IMR-90 (cell line): ENCODE measurements around the gene NAT14. TPM values are rescaled to one million over a fixed set of nuclear protein-coding genes. Genes with fewer than 3 reads are reported as not detected.

ENCODE experiments used
- ATAC-seq: fragments of 200-7000 bp; cut with Tn5 transposase; 2 replicates; pipeline ENCODE4 v1.9.1; 2020; ENCODE audit warnings: low read depth, mild to moderate bottlenecking, moderate library complexity
- BruUV-seq: library from RNA; stranded (reverse); fragments of 400-500 nt; replicated peaks from 2 replicates; lab custom pipeline; 2021; lab: Mats Ljungman, UMichigan
- CTCF ChIA-PET: fragments of 300-600 bp; formaldehyde crosslinking; extraction: SDS; loops from one replicate; lab custom pipeline; 2021; ENCODE audit warnings: antibody characterized with exemption; lab: Yijun Ruan, JAX
- POLR2A ChIA-PET: fragments of 300-600 bp; sonication (Branson Sonifier 250); formaldehyde crosslinking; loops from one replicate; lab custom pipeline; 2022; ENCODE audit warnings: antibody characterized with exemption; ENCODE audit not compliant: unreplicated experiment; lab: Charles Lee
- DNase-seq: peaks from one replicate; pipeline ENCODE4 v3.0.0; 2013
- H2AFZ ChIP-seq: replicated peaks from 2 replicates; pipeline ENCODE3; 2013; ENCODE audit warnings: low read length, mild to moderate bottlenecking; ENCODE audit not compliant: poor library complexity
- H2AK5ac ChIP-seq: 2 replicates; pipeline ENCODE4 v1.6.1; 2013; ENCODE audit warnings: low read depth, low read length, inconsistent platforms
- H2AK9ac ChIP-seq: replicated peaks from 2 replicates; pipeline ENCODE3; 2013; ENCODE audit warnings: mild to moderate bottlenecking, low read depth, low read length, moderate library complexity; ENCODE audit not compliant: poor library complexity
- H2BK120ac ChIP-seq: 2 replicates; pipeline ENCODE4 v1.6.1; 2013; ENCODE audit warnings: low read depth, low read length, inconsistent platforms
- H2BK15ac ChIP-seq: 3 replicates; pipeline ENCODE4 v1.6.1; 2013; ENCODE audit warnings: low read depth, low read length, inconsistent platforms
- H2BK20ac ChIP-seq: 2 replicates; pipeline ENCODE4 v1.6.1; 2013; ENCODE audit warnings: low read depth, mild to moderate bottlenecking, inconsistent platforms, low read length, moderate library complexity
- H2BK5ac ChIP-seq: 2 replicates; pipeline ENCODE4 v1.6.1; 2013; ENCODE audit warnings: mild to moderate bottlenecking, low read depth, low read length, inconsistent platforms; ENCODE audit not compliant: poor library complexity, severe bottlenecking
- H3K14ac ChIP-seq: replicated peaks from 2 replicates; pipeline ENCODE4 v1.6.1; 2013; ENCODE audit warnings: low read depth, low read length, inconsistent platforms
- H3K18ac ChIP-seq: 2 replicates; pipeline ENCODE4 v1.6.1; 2013; ENCODE audit warnings: low read depth, low read length, control low read depth
- H3K23ac ChIP-seq: 2 replicates; pipeline ENCODE4 v1.6.1; 2013; ENCODE audit warnings: low read depth, low read length, inconsistent platforms
- H3K27ac ChIP-seq: 2 replicates; pipeline ENCODE4 v1.5.1; 2013; ENCODE audit warnings: mild to moderate bottlenecking, control low read depth, low read length; ENCODE audit not compliant: insufficient read depth
- H3K27me3 ChIP-seq: 2 replicates; pipeline ENCODE4 v1.6.1; 2013; ENCODE audit warnings: low read length; ENCODE audit not compliant: control insufficient read depth, insufficient read depth
- H3K36me3 ChIP-seq: 2 replicates; pipeline ENCODE4 v1.6.1; 2013; ENCODE audit warnings: low read length, mixed read lengths; ENCODE audit not compliant: control insufficient read depth, insufficient read depth
- H3K4ac ChIP-seq: 2 replicates; pipeline ENCODE4 v1.6.1; 2013; ENCODE audit warnings: low read depth, low read length, inconsistent platforms
- H3K4me1 ChIP-seq: 2 replicates; pipeline ENCODE4 v1.6.1; 2013; ENCODE audit warnings: low read length, mixed read lengths; ENCODE audit not compliant: control insufficient read depth, insufficient read depth
- H3K4me2 ChIP-seq: 2 replicates; pipeline ENCODE4 v1.6.1; 2013; ENCODE audit warnings: low read depth, mild to moderate bottlenecking, control low read depth, low read length, moderate library complexity
- H3K4me3 ChIP-seq: 2 replicates; pipeline ENCODE4 v1.5.1; 2013; ENCODE audit warnings: low read depth, mild to moderate bottlenecking, control low read depth, low read length, moderate library complexity; ENCODE audit not compliant: insufficient read depth
- H3K56ac ChIP-seq: 2 replicates; pipeline ENCODE4 v1.6.1; 2013; ENCODE audit warnings: low read length, inconsistent platforms; ENCODE audit not compliant: insufficient read depth; ENCODE audit errors: extremely low read depth
- H3K79me1 ChIP-seq, 2 experiments: 2 replicates each; pipeline ENCODE4 v1.6.1; 2013; ENCODE audit warnings: low read length in 2 of 2, inconsistent platforms in 1 of 2, low read depth in 1 of 2
- H3K9ac ChIP-seq: 2 replicates; pipeline ENCODE4 v1.6.1; 2013; ENCODE audit warnings: low read depth, low read length, control low read depth
- H3K9me1 ChIP-seq: 2 replicates; pipeline ENCODE4 v1.6.1; 2013; ENCODE audit warnings: low read length, inconsistent platforms; ENCODE audit not compliant: insufficient read depth
- H3K9me3 ChIP-seq: 2 replicates; pipeline ENCODE4 v1.6.1; 2013; ENCODE audit warnings: low read length; ENCODE audit not compliant: control insufficient read depth, insufficient read depth
- H4K20me1 ChIP-seq: 2 replicates; pipeline ENCODE4 v1.6.1; 2013; ENCODE audit warnings: low read length, inconsistent platforms; ENCODE audit not compliant: insufficient read depth
- H4K5ac ChIP-seq: 2 replicates; pipeline ENCODE4 v1.6.1; 2013; ENCODE audit warnings: mild to moderate bottlenecking, low read depth, low read length, control low read depth
- H4K8ac ChIP-seq, 2 experiments: 2 replicates each; pipeline ENCODE4 v1.6.1; 2013; ENCODE audit warnings: low read depth in 2 of 2, low read length in 2 of 2, control low read depth in 1 of 2, inconsistent platforms in 1 of 2
- H4K91ac ChIP-seq: 2 replicates; pipeline ENCODE4 v1.6.1; 2013; ENCODE audit warnings: low read depth, low read length, inconsistent platforms; ENCODE audit not compliant: insufficient read depth
- BHLHE40 ChIP-seq: fragments of 150-350 bp; IDR thresholded peaks from 2 replicates; pipeline ENCODE4 v1.6.1; 2016; ENCODE audit warnings: mild to moderate bottlenecking, low read depth, low read length
- ELK1 ChIP-seq: fragments of 150-350 bp; IDR thresholded peaks from 2 replicates; pipeline ENCODE4 v1.6.1; 2016; ENCODE audit warnings: low read depth, mild to moderate bottlenecking, low read length, moderate library complexity, borderline replicate concordance
- POLR2A ChIP-seq: IDR thresholded peaks from 2 replicates; pipeline ENCODE4 v1.6.1; 2012; ENCODE audit warnings: mild to moderate bottlenecking, low read depth, low read length
- RAD21 ChIP-seq: IDR thresholded peaks from 2 replicates; pipeline ENCODE4 v1.6.1; 2012; ENCODE audit warnings: low read length, improper control_type of control experiment
- SMC3 ChIP-seq: fragments of 150-350 bp; IDR thresholded peaks from 2 replicates; pipeline ENCODE4 v1.6.1; 2016; ENCODE audit warnings: low read depth, mild to moderate bottlenecking, antibody characterized with exemption, low read length, moderate library complexity
- WGBS, 2 experiments: methylation state at CpG; one replicate each; pipeline versions ENCODE4 v1.1.5 to v1.1.7; 2013; ENCODE audit warnings: missing lambda C conversion rate in 2 of 2; ENCODE audit not compliant: insufficient read length in 1 of 2; ENCODE audit errors: extremely low coverage in 2 of 2; 5-methylcytosine and 5-hydroxymethylcytosine counted together
- dilution Hi-C: fragments of 300-500 bp; cut with HindIII; formaldehyde crosslinking; loops from one replicate; pipeline ENCODE4 v1.14.3; 2018; ENCODE audit warnings: low sequenced_read_pairs; ENCODE audit not compliant: unreplicated experiment
- in situ Hi-C: fragments of 300-500 bp; cut with MboI; formaldehyde crosslinking; loops from 3 replicates; pipeline ENCODE4 v1.14.3; 2019; ENCODE audit warnings: low sequenced_read_pairs, inconsistent platforms, mixed read lengths
- intact Hi-C: fragments of 100-400 bp; cut with micrococcal nuclease; formaldehyde crosslinking; loops from 2 replicates; pipeline ENCODE4 v1.10.0; 2022
- polyA plus RNA-seq, 3 experiments: library from polyadenylated mRNA; depleted of rRNA; stranded (reverse); fragments of >200 nt; gene quantifications; 2 replicates each; pipeline ENCODE4 v1.2.3, GENCODE V29; 2012; ENCODE audit warnings: low replicate concordance in 1 of 3
- total RNA-seq: library from RNA; depleted of rRNA; stranded (reverse); fragments of >200 nt; gene quantifications from 2 replicates; pipeline ENCODE4 v1.2.3, GENCODE V29; 2012

NAT14 gene
- total and polyA plus RNA-seq, 2 of the 4 experiments (the other 2 are of a cell fraction) = 4.3 to 41.2 TPM

GRCh38 chr19:55520691-55521292 is 35.8 kb downstream of the NAT14 start:
- Histone ChIP-seq H4K91ac (no peak overlapping the region), H3K79me1 (peaks cover 0 to 18% of the 10 kb centered on the region in 2 experiments; a peak in 2 of 4 replicates), H3K18ac (no peak overlapping the region), H4K8ac (no peak overlapping the region), H4K5ac (no peak overlapping the region), H2AK9ac (peak overlapping the region; percentile 65), H2BK120ac (no peak overlapping the region), H2BK15ac (no peak overlapping the region), H3K36me3 (no peaks in the 10 kb centered on the region), H3K4me2 (no peak overlapping the region), H3K9ac (no peak overlapping the region), H3K4me1 (peaks cover 2% of the 10 kb centered on the region; the same call in 1 of the 2 replicates), H2AFZ (peak overlapping the region; percentile 21), H3K4ac (no peak overlapping the region), H3K14ac (no peak overlapping the region; the same call in 1 of the 2 replicates), H3K27ac (no peak overlapping the region), H4K20me1 (no peaks in the 10 kb centered on the region), H3K23ac (no peak overlapping the region), H3K27me3 (no peaks in the 10 kb centered on the region), H2BK5ac (no peak overlapping the region), H3K56ac (no peak overlapping the region), H3K9me1 (peaks cover 22% of the 10 kb centered on the region), H2BK20ac (peak overlapping the region; percentile 66), H2AK5ac (peak overlapping the region; percentile 90), H3K9me3 (no peaks in the 10 kb centered on the region), H3K4me3 (no peak overlapping the region)
- POLR2A ChIA-PET = no interaction called here
- dilution Hi-C loops (no loop called here), in situ Hi-C loops (no loop called here), intact Hi-C loops (no loop called here)
- TF ChIP-seq BHLHE40 (no peak), RAD21 (no peak), ELK1 (no peak), POLR2A (no peak), SMC3 (no peak)
- DNase-seq (no peak), ATAC-seq (no peak)
- BruUV-seq = no TSS peak
- CTCF ChIA-PET = no interaction called here
- WGBS, 2 experiments = 100% methylated on average over 1 of the region's 14 CpGs; no CpG with 5 or more reads in 1 of the 2 experiments
